ENCODE data around the gene MED13.

- no peak for TF ChIP-seq CTCF (IDR thresholded peaks at IDR 0.05)
- TF ChIP-seq POLR2A (IDR thresholded peaks at IDR 0.05), result no peak
Observed at GRCh38 chr17:62111562-62112171, 46.6 kb upstream of the MED13 start.

Measured in esophagus squamous epithelium (tissue), 4 donors.